ENCODE results near the gene BARX1.

The BARX1 gene

GRCh38 chr9:93955111-93955980 is at the start of gene BARX1:
TSS of gene BARX1 (minus strand) at chr9:93955355. CDS start at chr9:93955146, 209 bp downstream.
- Histone ChIP-seq H4K20me1 (ENCODE audit: insufficient read depth, low read length) (no peaks in the 10 kb centered on the region), H3K36me3 (replicated peaks; ENCODE audit: insufficient read depth, low read length) (no peaks in the 10 kb centered on the region), H3K9ac (ENCODE audit: low read length) (no peak within 1 kb of the TSS), H3K27ac (ENCODE audit: low read length) (no peak within 1 kb of the TSS), H3F3A (ENCODE audit: insufficient read depth, low read length) (no peaks in the 10 kb centered on the region), H3K4me2 (ENCODE audit: low read depth, low read length) (no peak within 1 kb of the TSS), H3K79me2 (ENCODE audit: low read length) (no peaks in the 10 kb centered on the region), H2AFZ (ENCODE audit: low read length) (no peak within 1 kb of the TSS), H3K9me2 (replicated peaks; ENCODE audit: insufficient read depth, low read length) (no peaks in the 10 kb centered on the region), H3K4me3 (ENCODE audit: low read length) (no peak within 1 kb of the TSS), H3K9me3 (replicated peaks; ENCODE audit: insufficient read depth, low read length) (no peaks in the 10 kb centered on the region), H3K4me1 (ENCODE audit: low read length) (peaks cover 5% of the 10 kb centered on the region; the same call in 1 of the 2 replicates), H3K27me3 (replicated peaks; ENCODE audit: insufficient read depth, low read length) (peaks cover 93% of the 10 kb centered on the region)
- TF ChIP-seq CTCF (IDR thresholded peaks at IDR 0.05; ENCODE audit: low read length) (no peak), EZH2phosphoT487 (IDR thresholded peaks at IDR 0.05; ENCODE audit: low read length) (no peak), EZH2 (optimal IDR thresholded peaks at IDR 0.05; ENCODE audit: low read depth, low read length) (no peak)
- DNase-seq: no peak

GRCh38 chr9:94002316-94003140 is 47.4 kb upstream of the BARX1 start:
- H3K4me2 ChIP-seq (ENCODE audit: low read depth, low read length): no peak overlapping the region
- H3K4me1 ChIP-seq (ENCODE audit: low read length): no peaks in the 10 kb centered on the region
- no peaks in the 10 kb centered on the region for H3K79me2 ChIP-seq (ENCODE audit: low read length)
- no peak overlapping the region for H3K27ac ChIP-seq (ENCODE audit: low read length)
- H3K36me3 ChIP-seq (replicated peaks; ENCODE audit: insufficient read depth, low read length): no peaks in the 10 kb centered on the region
- H3K4me3 ChIP-seq (ENCODE audit: low read length): no peak overlapping the region
- no peak overlapping the region for H2AFZ ChIP-seq (ENCODE audit: low read length)
- no peaks in the 10 kb centered on the region for H3K27me3 ChIP-seq (replicated peaks; ENCODE audit: insufficient read depth, low read length)
- peak; percentile 77 for TF ChIP-seq CTCF (IDR thresholded peaks at IDR 0.05; ENCODE audit: low read length)
- TF ChIP-seq EZH2phosphoT487 (IDR thresholded peaks at IDR 0.05; ENCODE audit: low read length): no peak
- no peaks in the 10 kb centered on the region for H3K9me3 ChIP-seq (replicated peaks; ENCODE audit: insufficient read depth, low read length)
- no peak overlapping the region for H3K9ac ChIP-seq (ENCODE audit: low read length)
- no peaks in the 10 kb centered on the region for H3K9me2 ChIP-seq (replicated peaks; ENCODE audit: insufficient read depth, low read length)
- peak; percentile 44 for DNase-seq
- H4K20me1 ChIP-seq (ENCODE audit: insufficient read depth, low read length): no peaks in the 10 kb centered on the region
- H3F3A ChIP-seq (ENCODE audit: insufficient read depth, low read length): no peaks in the 10 kb centered on the region

DNA sequence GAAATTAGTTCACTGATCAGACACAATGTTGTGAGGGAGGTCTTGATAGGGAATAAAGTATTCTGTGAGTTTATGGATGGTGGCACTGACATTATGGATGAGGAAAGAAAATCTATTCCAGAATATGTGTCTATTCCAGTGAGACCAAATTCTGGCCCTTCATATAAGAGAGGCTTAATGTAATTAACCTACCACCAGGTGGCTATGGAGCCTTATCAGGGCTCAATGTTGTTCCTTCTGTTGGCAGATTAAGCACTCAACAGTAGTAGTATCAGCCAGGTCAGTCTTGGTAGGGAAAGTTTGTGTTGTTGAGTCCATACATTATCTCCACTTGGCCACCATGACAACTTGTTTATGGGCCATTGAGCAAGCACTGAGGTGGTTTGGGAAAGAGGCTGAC is 41.7 kb upstream of the BARX1 start:
- Histone ChIP-seq H3K9me2 (replicated peaks; ENCODE audit: insufficient read depth, low read length) (no peaks in the 10 kb centered on the region), H3K9me3 (replicated peaks; ENCODE audit: insufficient read depth, low read length) (no peaks in the 10 kb centered on the region), H3F3A (ENCODE audit: insufficient read depth, low read length) (no peaks in the 10 kb centered on the region), H3K4me3 (ENCODE audit: low read length) (no peak overlapping the region), H3K27me3 (replicated peaks; ENCODE audit: insufficient read depth, low read length) (no peaks in the 10 kb centered on the region), H3K36me3 (replicated peaks; ENCODE audit: insufficient read depth, low read length) (no peaks in the 10 kb centered on the region), H2AFZ (ENCODE audit: low read length) (no peak overlapping the region), H3K4me1 (ENCODE audit: low read length) (no peaks in the 10 kb centered on the region), H4K20me1 (ENCODE audit: insufficient read depth, low read length) (no peaks in the 10 kb centered on the region), H3K79me2 (ENCODE audit: low read length) (no peaks in the 10 kb centered on the region), H3K4me2 (ENCODE audit: low read depth, low read length) (no peak overlapping the region), H3K27ac (ENCODE audit: low read length) (no peak overlapping the region), H3K9ac (ENCODE audit: low read length) (no peak overlapping the region)
- TF ChIP-seq EZH2 (optimal IDR thresholded peaks at IDR 0.05; ENCODE audit: low read depth, low read length) (no peak), EZH2phosphoT487 (IDR thresholded peaks at IDR 0.05; ENCODE audit: low read length) (no peak), CTCF (IDR thresholded peaks at IDR 0.05; ENCODE audit: low read length) (no peak)
- DNase-seq: no peak
